Smooth muscle cell (in vitro differentiated cells): ENCODE measurements around the gene COL18A1. TPM values are rescaled to one million over a fixed set of nuclear protein-coding genes. Genes with fewer than 3 reads are reported as not detected.

Experiments used
- DNase-seq: peaks from one replicate; lab custom pipeline; 2025; ENCODE audit not compliant: unreplicated experiment; lab: John Stamatoyannopoulos, UW
- H2AFZ ChIP-seq: fragments of 200-600 bp; sonication (generic); 2 replicates; pipeline ENCODE4 v1.6.0; 2016; ENCODE audit warnings: antibody characterized with exemption, low read depth, mild to moderate bottlenecking
- H3F3A ChIP-seq: fragments of 200-600 bp; sonication (generic); 2 replicates; pipeline ENCODE4 v1.6.0; 2017; ENCODE audit warnings: antibody characterized with exemption, low read depth
- H3K27ac ChIP-seq: fragments of 200-600 bp; sonication (generic); 2 replicates; pipeline ENCODE4 v1.5.1; 2016; ENCODE audit warnings: low read depth, mild to moderate bottlenecking
- H3K27me3 ChIP-seq: fragments of 200-600 bp; sonication (generic); 2 replicates; pipeline ENCODE4 v1.6.1; 2016; ENCODE audit warnings: low read depth, mild to moderate bottlenecking
- H3K36me3 ChIP-seq: fragments of 200-600 bp; sonication (generic); 2 replicates; pipeline ENCODE4 v1.5.1; 2016; ENCODE audit warnings: low read depth
- H3K4me1 ChIP-seq: fragments of 200-600 bp; sonication (generic); 2 replicates; pipeline ENCODE4 v1.5.1; 2016; ENCODE audit warnings: low read depth
- H3K4me2 ChIP-seq: fragments of 200-600 bp; sonication (generic); 2 replicates; pipeline ENCODE4 v1.6.0; 2016; ENCODE audit warnings: mild to moderate bottlenecking
- H3K4me3 ChIP-seq: fragments of 200-600 bp; sonication (generic); 2 replicates; pipeline ENCODE4 v1.5.1; 2016; ENCODE audit warnings: mild to moderate bottlenecking
- H3K79me2 ChIP-seq: fragments of 200-600 bp; sonication (generic); 2 replicates; pipeline ENCODE4 v1.6.0; 2016; ENCODE audit warnings: low read depth, mild to moderate bottlenecking
- H3K9ac ChIP-seq: fragments of 200-600 bp; sonication (generic); 2 replicates; pipeline ENCODE4 v1.6.0; 2016; ENCODE audit warnings: low read depth
- H3K9me3 ChIP-seq: fragments of 200-600 bp; sonication (generic); replicated peaks from 2 replicates; pipeline ENCODE4 v1.5.1; 2016; ENCODE audit warnings: low read depth
- H4K20me1 ChIP-seq: fragments of 200-600 bp; sonication (generic); 2 replicates; pipeline ENCODE4 v1.6.0; 2016; ENCODE audit warnings: low read depth
- WGBS: methylation state at CpG from one replicate; pipeline ENCODE4 v1.1.7; 2016; ENCODE audit warnings: low lambda C conversion rate; 5-methylcytosine and 5-hydroxymethylcytosine counted together
- polyA plus RNA-seq: library from polyadenylated mRNA; unstranded; fragments of >200 nt; fragmentation: Nextera tagmentation; extraction: Ambion mirVana; gene quantifications from 2 replicates; pipeline ENCODE4 v1.2.1, GENCODE V29; 2016
- total RNA-seq: library from RNA; depleted of rRNA; stranded (reverse); fragments of >200 nt; gene quantifications from 2 replicates; pipeline ENCODE4 v1.2.3, GENCODE V29; 2014
- TF ChIP-seq, protein P1 (sequence below): fragments of 200-600 bp; sonication (generic); IDR thresholded peaks from 2 replicates; pipeline ENCODE4 v1.5.1; 2017; ENCODE audit warnings: borderline replicate concordance, mild to moderate bottlenecking, antibody characterized with exemption; ENCODE audit not compliant: insufficient read depth, poor library complexity, severe bottlenecking

The COL18A1 gene
- total and polyA plus RNA-seq, 2 experiments from 2014 or later: 192 to 485 TPM

DNA sequence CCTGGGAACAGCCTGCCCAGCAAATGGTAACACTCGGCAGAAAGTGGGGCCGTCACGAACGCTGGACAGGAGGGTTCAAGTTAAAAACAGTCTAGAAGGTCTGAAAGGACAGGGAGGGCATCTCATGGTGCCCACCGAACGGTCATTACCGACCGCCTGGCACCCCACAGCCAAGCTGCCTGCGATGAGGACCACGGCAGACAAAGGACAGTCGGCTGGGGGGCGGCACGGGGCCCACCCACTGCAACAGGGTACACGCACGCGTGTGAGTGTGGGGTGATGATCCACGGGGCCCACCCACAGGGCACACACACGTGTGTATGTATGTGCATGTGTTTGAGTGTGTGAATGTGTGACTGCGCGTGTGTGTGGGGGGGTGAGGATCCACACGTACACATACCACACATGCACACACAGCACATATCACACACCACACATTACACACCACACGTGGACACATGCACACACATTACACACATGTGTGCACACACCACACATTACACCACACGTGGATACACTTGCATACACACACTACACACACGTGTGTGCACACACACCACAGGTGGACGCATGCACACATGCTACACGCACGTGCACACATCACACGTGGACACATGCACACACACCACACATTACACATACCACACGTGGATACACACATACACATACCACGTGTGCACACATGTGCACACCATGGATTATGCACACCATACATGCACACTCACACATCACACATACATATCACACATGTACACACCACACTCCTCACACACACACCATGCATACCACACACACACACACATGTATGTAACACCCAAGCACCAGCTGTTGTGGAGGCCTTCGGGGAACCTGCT is 74.1 kb downstream of the COL18A1 start:
- Histone ChIP-seq H2AFZ (no peak overlapping the region), H3K4me1 (no peaks in the 10 kb centered on the region), H3K36me3 (no peaks in the 10 kb centered on the region)

DNA sequence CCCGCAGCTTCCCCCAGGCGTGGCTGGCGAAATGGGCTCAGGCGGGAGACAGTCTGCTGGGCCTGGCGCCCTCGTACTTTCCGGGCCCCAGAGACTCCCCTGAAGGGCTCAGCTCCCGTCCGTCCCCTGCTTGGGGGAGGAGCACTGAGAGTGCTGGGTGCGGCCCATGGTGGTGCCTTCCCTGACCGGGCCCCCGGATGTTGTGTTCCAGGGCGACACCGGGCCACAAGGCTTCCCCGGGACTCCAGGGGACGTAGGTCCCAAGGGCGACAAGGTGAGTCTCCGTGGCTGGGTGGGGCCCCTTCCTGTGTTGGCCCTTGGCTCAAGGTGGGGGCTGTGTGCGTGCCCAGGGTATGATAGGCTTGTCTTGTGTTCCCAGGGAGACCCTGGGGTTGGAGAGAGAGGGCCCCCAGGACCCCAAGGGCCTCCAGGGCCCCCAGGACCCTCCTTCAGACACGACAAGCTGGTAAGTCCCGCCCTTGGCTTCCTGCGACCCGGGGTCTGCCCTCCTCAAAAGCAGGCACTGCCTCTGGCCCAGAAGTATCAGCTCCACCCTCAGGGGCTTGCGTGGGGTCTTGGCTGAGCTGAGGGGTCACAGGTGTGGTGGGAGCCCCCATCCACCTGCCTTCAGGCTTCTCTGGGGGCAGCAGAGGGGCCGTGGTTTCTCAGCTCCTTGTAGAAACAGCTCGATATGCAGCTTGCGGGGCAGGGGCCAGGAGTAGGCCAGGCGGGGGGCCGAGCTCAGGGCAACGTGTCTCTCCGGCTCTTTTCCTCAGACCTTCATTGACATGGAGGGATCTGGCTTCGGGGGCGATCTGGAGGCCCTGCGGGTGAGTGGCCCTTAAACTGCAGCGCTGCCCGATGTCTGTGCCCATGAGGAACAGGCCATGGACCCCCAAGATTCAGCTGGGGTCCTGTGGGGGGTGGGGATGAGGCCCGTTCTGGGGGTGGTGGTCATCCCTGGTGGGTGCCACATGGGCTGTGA is 75.0 kb downstream of the COL18A1 start:
- TF ChIP-seq, protein P1, sequence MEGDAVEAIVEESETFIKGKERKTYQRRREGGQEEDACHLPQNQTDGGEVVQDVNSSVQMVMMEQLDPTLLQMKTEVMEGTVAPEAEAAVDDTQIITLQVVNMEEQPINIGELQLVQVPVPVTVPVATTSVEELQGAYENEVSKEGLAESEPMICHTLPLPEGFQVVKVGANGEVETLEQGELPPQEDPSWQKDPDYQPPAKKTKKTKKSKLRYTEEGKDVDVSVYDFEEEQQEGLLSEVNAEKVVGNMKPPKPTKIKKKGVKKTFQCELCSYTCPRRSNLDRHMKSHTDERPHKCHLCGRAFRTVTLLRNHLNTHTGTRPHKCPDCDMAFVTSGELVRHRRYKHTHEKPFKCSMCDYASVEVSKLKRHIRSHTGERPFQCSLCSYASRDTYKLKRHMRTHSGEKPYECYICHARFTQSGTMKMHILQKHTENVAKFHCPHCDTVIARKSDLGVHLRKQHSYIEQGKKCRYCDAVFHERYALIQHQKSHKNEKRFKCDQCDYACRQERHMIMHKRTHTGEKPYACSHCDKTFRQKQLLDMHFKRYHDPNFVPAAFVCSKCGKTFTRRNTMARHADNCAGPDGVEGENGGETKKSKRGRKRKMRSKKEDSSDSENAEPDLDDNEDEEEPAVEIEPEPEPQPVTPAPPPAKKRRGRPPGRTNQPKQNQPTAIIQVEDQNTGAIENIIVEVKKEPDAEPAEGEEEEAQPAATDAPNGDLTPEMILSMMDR: no peak

More for the DNA sequence above, 74.1 kb downstream of the COL18A1 start:
- H4K20me1 ChIP-seq: peaks cover 48% of the 10 kb centered on the region
- TF ChIP-seq, protein P1: no peak
- H3K4me2 ChIP-seq: no peak overlapping the region
- WGBS: 97% methylated on average over 28 of the region's 31 CpGs
- H3K27ac ChIP-seq: no peak overlapping the region
- no peaks in the 10 kb centered on the region for H3F3A ChIP-seq
- no peak for DNase-seq
- no peak overlapping the region for H3K4me3 ChIP-seq
- H3K27me3 ChIP-seq: no peaks in the 10 kb centered on the region
- no peaks in the 10 kb centered on the region for H3K9me3 ChIP-seq
- H3K9ac ChIP-seq: no peak overlapping the region
- peaks cover 25% of the 10 kb centered on the region for H3K79me2 ChIP-seq

DNA sequence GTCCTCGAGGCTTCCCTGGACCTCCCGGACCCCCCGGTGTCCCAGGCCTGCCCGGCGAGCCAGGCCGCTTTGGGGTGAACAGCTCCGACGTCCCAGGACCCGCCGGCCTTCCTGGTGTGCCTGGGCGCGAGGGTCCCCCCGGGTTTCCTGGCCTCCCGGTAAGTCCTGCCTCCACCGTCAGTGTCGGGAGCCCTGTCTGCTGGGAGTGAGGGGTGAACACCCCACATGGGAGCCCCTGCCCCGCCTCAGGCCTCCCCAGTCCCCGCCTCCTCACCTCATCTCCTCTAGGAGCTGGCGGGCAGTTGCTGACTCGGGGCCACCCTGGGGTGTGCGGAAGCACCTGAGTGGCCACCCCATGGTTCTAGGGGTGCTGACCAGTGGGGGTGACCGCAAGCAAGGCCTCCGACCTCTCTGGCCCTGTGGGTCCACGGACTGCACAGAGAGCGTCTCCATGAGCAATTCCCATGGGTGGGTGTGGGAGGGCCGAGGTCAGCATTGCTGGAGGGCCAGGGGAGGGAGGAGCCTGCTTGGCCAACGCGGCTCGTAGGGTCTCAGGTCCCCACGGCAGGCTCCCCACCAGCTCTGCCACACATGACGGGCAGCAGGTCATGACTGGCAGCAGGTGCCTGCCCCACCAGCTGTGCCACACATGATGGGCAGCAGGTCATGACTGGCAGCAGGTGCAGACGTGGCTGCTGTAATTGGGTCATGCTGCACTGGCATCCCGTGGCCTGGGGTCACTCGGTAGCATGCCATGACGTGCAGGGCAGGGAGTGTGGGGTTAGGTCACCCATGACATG is 75.9 kb downstream of the COL18A1 start:
- H3K4me3 ChIP-seq: no peak overlapping the region
- H3K4me2 ChIP-seq: no peak overlapping the region
- no peaks in the 10 kb centered on the region for H3K4me1 ChIP-seq
- peaks cover 34% of the 10 kb centered on the region for H4K20me1 ChIP-seq
- no peaks in the 10 kb centered on the region for H3F3A ChIP-seq
- no peaks in the 10 kb centered on the region for H3K9me3 ChIP-seq
- no peak overlapping the region for H3K9ac ChIP-seq
- no peaks in the 10 kb centered on the region for H3K36me3 ChIP-seq
- H2AFZ ChIP-seq: no peak overlapping the region
- H3K27ac ChIP-seq: no peak overlapping the region
- TF ChIP-seq, protein P1: no peak
- no peaks in the 10 kb centered on the region for H3K27me3 ChIP-seq
- H3K79me2 ChIP-seq: peaks cover 7% of the 10 kb centered on the region
- DNase-seq: no peak
- WGBS: 97% methylated on average over 33 of the region's 35 CpGs

More for the DNA sequence above, 75.0 kb downstream of the COL18A1 start:
- no peaks in the 10 kb centered on the region for H3K36me3 ChIP-seq
- H3F3A ChIP-seq: no peaks in the 10 kb centered on the region
- no peak overlapping the region for H2AFZ ChIP-seq
- H3K4me1 ChIP-seq: no peaks in the 10 kb centered on the region
- H3K79me2 ChIP-seq: peaks cover 15% of the 10 kb centered on the region
- 99% methylated on average over 36 of the region's 37 CpGs for WGBS
- no peak for DNase-seq
- no peak overlapping the region for H3K27ac ChIP-seq
- peaks cover 39% of the 10 kb centered on the region for H4K20me1 ChIP-seq
- H3K4me2 ChIP-seq: no peak overlapping the region
- no peaks in the 10 kb centered on the region for H3K9me3 ChIP-seq
- no peaks in the 10 kb centered on the region for H3K27me3 ChIP-seq
- no peak overlapping the region for H3K9ac ChIP-seq
- H3K4me3 ChIP-seq: no peak overlapping the region
